Peyer's patch (tissue), 4 donors: ENCODE results near the gene DOCK4. TPM values are rescaled to one million over a fixed set of nuclear protein-coding genes. Genes with fewer than 3 reads are reported as not detected.

Experiments used
- DNase-seq, 3 donors: peaks; one replicate each; pipeline ENCODE4 v3.0.0-alpha.2; 2017 to 2019
- H3K27ac ChIP-seq, 4 donors: fragments of 200-600 bp; sonication (generic); one replicate each; pipeline ENCODE4 v1.5.1; 2016 to 2019
- H3K27me3 ChIP-seq, 2 donors: fragments of 200-600 bp; sonication (generic); one replicate each; pipeline ENCODE4 v1.5.1; 2019
- H3K36me3 ChIP-seq, 3 donors: fragments of 200-600 bp; sonication (generic); one replicate each; pipeline ENCODE4 v1.5.1; 2016 to 2019
- H3K4me1 ChIP-seq, 4 donors: fragments of 200-600 bp; sonication (generic); one replicate each; pipeline ENCODE4 v1.5.1; 2016 to 2019
- H3K4me3 ChIP-seq, 4 donors: fragments of 200-600 bp; sonication (generic); 1 replicate in 3 of 4; 2 replicates in 1 of 4; pipeline ENCODE4 v1.5.1; 2016 to 2019; ENCODE audit warnings: mild to moderate bottlenecking in 1 of 4
- H3K9me3 ChIP-seq, 4 donors: fragments of 200-600 bp; sonication (generic); one replicate each; pipeline ENCODE4 v1.5.1; 2016 to 2019; ENCODE audit warnings: mild to moderate bottlenecking in 1 of 4
- POLR2A ChIP-seq, 2 donors: fragments of 450-650 bp; IDR thresholded peaks; one replicate each; pipeline ENCODE4 v1.5.1; 2017; ENCODE audit warnings: antibody characterized with exemption in 2 of 2, mild to moderate bottlenecking in 2 of 2, moderate library complexity in 2 of 2
- total RNA-seq, 4 donors: library from RNA; depleted of rRNA; stranded (reverse); fragments of >200 nt; gene quantifications; one replicate each; pipeline ENCODE4 v1.1.0, GENCODE V29; 2016
- TF ChIP-seq, protein P1 (sequence below), 6 experiments: fragments of 450-650 bp in 4 of 6; fragments of 200-600 bp in 2 of 6; sonication (generic) in 1 of 6; IDR thresholded peaks; one replicate each; pipeline ENCODE4 v1.5.1; 2017 to 2019; ENCODE audit warnings: antibody characterized with exemption in 6 of 6, mild to moderate bottlenecking in 3 of 6, moderate library complexity in 1 of 6

The DOCK4 gene
- total RNA-seq, 4 donors from 2014 or later = 5.1 to 52.8 (median 15.5) TPM

DNA sequence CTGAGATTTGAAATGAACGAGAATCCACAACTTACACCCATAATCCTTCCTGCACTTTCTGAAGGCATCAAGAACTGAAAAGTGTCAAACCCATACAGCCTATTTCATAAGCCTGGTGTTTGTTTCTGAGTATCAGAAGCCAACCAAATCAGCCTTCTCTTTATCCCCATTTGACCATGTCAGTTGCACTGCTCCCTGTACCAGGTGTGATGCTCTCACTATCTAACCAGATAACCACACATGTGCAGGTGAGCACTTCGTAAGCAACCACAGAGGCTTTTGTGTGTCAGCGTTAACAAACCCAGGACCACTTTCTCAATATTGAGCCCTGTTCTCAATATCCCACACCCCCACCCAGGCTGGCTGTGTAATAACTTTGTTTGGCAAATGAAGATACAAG is 114.4 kb downstream of the DOCK4 start:
- Histone ChIP-seq H3K4me1 (no peaks in the 10 kb centered on the region), H3K4me3 (no peak overlapping the region), H3K9me3 (no peaks in the 10 kb centered on the region), H3K36me3 (no peaks in the 10 kb centered on the region), H3K27ac (no peak overlapping the region), H3K27me3 (no peaks in the 10 kb centered on the region)
- DNase-seq = no peak
- TF ChIP-seq, protein P1, sequence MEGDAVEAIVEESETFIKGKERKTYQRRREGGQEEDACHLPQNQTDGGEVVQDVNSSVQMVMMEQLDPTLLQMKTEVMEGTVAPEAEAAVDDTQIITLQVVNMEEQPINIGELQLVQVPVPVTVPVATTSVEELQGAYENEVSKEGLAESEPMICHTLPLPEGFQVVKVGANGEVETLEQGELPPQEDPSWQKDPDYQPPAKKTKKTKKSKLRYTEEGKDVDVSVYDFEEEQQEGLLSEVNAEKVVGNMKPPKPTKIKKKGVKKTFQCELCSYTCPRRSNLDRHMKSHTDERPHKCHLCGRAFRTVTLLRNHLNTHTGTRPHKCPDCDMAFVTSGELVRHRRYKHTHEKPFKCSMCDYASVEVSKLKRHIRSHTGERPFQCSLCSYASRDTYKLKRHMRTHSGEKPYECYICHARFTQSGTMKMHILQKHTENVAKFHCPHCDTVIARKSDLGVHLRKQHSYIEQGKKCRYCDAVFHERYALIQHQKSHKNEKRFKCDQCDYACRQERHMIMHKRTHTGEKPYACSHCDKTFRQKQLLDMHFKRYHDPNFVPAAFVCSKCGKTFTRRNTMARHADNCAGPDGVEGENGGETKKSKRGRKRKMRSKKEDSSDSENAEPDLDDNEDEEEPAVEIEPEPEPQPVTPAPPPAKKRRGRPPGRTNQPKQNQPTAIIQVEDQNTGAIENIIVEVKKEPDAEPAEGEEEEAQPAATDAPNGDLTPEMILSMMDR (IDR thresholded peaks at IDR 0.05) = no peak
- TF ChIP-seq POLR2A (IDR thresholded peaks at IDR 0.05) = no peak

DNA sequence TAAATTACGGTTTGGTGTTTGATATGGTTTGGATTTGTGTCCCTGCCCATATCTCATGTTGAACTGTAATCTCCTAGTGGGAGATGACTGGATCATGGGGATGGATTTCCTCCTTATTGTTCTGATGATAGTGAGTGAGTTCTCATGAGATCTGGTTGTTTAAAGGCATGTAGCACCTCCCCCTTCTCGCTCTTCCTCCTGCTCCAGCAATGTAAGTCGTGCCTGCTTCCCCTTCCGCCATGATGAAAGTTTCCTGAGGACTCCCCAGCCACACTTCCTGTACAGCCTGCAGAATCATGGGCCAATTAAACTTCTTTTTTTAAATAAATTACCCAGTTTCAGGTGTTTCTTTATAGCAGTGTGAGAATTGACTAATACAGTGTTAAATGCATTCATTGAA is 116.6 kb downstream of the DOCK4 start:
- no peak for TF ChIP-seq POLR2A (IDR thresholded peaks at IDR 0.05)
- TF ChIP-seq, protein P1 (IDR thresholded peaks at IDR 0.05) = no peak
- Histone ChIP-seq H3K4me3 (no peak overlapping the region), H3K4me1 (no peaks in the 10 kb centered on the region), H3K27ac (no peak overlapping the region), H3K9me3 (no peaks in the 10 kb centered on the region), H3K27me3 (no peaks in the 10 kb centered on the region), H3K36me3 (no peaks in the 10 kb centered on the region)
- DNase-seq = no peak

DNA sequence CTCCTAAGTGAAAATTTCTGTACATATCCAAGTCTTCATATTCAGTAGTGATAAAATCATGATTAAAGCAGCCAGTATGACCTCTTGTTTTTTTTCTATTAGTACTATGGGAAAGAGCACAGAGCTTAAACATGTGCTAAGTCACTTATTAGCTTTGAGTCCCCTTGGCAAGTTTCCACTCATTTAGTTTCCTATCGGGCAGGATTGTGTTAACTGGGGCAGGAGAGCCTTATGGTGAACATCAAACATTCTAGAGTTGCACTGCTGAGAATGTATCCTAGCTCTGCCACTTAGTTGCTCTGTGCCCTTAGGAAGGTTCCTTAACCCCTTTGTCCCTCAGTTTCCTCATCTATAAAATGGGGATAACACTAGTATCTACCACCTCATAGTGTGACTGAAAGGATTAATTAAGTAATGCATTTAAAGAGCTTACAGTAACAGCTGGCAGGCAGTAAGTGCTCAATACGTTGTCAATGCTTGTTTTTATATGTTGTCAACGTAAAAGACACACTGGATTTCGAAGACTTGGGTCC is 117.6 kb downstream of the DOCK4 start:
- Histone ChIP-seq H3K4me3 (no peak overlapping the region), H3K36me3 (no peaks in the 10 kb centered on the region), H3K27me3 (no peaks in the 10 kb centered on the region), H3K4me1 (no peaks in the 10 kb centered on the region), H3K27ac (no peak overlapping the region), H3K9me3 (no peaks in the 10 kb centered on the region)
- no peak for TF ChIP-seq POLR2A (IDR thresholded peaks at IDR 0.05)
- TF ChIP-seq, protein P1 (IDR thresholded peaks at IDR 0.05) = no peak
- DNase-seq = no peak

DNA sequence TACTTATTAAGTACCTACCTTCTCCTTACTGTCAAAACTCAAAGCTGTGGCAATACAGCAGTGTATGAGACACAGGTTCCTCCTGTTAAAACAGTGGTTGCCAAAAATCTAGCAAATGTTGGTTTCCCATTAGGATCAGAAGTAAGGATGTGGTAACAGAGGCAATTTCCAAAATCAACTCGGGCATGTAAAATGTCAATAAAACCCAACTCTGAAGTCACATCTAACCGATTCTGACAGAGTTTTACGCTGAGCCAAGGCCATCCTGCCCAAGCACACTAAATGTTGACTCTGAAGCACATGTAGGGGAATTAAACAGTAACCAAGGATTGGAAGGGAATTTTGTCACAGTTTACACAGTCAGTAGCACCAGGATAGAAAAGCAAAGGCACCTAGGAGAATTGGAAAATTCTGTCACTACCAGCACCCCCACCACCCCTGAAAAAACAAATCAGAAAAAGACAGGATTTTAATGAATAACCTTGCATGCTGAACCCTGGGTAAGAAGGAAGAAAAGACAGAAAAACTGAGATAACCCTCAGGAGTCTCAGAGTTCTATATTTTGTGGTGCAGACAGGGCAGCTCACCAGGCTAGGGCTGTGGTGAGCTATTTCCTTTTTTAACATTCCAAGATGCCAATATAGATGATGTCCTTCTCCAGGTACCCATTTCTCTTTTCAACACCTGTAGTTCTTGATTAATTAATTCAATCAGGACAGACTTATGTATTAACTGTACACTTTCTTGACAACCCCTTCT is 119.5 kb downstream of the DOCK4 start:
- Histone ChIP-seq H3K9me3 (no peaks in the 10 kb centered on the region), H3K4me1 (no peaks in the 10 kb centered on the region), H3K36me3 (no peaks in the 10 kb centered on the region), H3K4me3 (no peak overlapping the region), H3K27ac (no peak overlapping the region), H3K27me3 (no peaks in the 10 kb centered on the region)
- no peak for DNase-seq
- TF ChIP-seq, protein P1 (IDR thresholded peaks at IDR 0.05) = no peak
- TF ChIP-seq POLR2A (IDR thresholded peaks at IDR 0.05) = no peak

DNA sequence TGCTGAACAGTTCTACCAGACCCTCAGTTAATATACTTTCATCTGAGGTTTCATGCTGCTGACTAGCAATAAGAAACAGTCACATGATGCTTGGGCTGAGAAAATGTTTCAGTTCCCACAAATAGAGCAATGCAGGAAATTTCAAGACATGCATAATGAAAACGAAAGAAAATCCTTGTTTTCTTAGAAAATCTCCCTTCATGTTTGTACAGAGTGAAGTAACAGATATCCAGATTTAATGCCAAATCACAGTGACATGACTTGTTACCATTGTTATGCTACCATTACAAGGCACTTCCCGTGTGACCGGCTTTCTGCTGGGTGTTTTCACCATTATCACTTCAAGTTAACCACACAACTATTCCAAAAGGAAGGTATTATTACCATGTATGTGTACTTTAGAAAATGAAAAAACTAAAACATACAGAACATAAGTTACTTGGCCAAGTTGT is 121.7 kb downstream of the DOCK4 start:
- H3K4me3 ChIP-seq = no peak overlapping the region
- no peaks in the 10 kb centered on the region for H3K27me3 ChIP-seq
- no peaks in the 10 kb centered on the region for H3K9me3 ChIP-seq
- DNase-seq = no peak
- no peaks in the 10 kb centered on the region for H3K36me3 ChIP-seq
- TF ChIP-seq, protein P1 (IDR thresholded peaks at IDR 0.05) = no peak
- no peak for TF ChIP-seq POLR2A (IDR thresholded peaks at IDR 0.05)
- no peaks in the 10 kb centered on the region for H3K4me1 ChIP-seq
- peak overlapping the region in 2 of 4 donors; percentile 20 to 55 for H3K27ac ChIP-seq
